Measurements from ENCODE around the gene MKNK1.

- TF ChIP-seq POLR2AphosphoS5 (IDR thresholded peaks at IDR 0.05; ENCODE audit: borderline replicate concordance, low read depth, low read length) = no peak
- no peak for TF ChIP-seq EZH2 (IDR thresholded peaks at IDR 0.05)
- TF ChIP-seq FOXP2 (optimal IDR thresholded peaks at IDR 0.05; ENCODE audit: control extremely low read depth, extremely low read length, insufficient read depth) = no peak
Observed at GRCh38 chr1:46562498-46562897, 41.6 kb downstream of the MKNK1 start.
